GM12872 (cell line): ENCODE data around the gene NOS1.

ENCODE experiments used
- CTCF ChIP-seq: IDR thresholded peaks from 3 replicates; pipeline ENCODE4 v1.5.1; 2011; ENCODE audit warnings: low read depth, mild to moderate bottlenecking, low read length, moderate library complexity; ENCODE audit not compliant: insufficient read depth

NOS1 gene

GRCh38 chr12:117339104-117339503 lies 22.3 kb downstream of the NOS1 start:
- TF ChIP-seq CTCF, result no peak

- no peak for TF ChIP-seq CTCF
Observed at GRCh38 chr12:117334855-117335587, 26.4 kb downstream of the NOS1 start.

- no peak for TF ChIP-seq CTCF
Observed at GRCh38 chr12:117334051-117334450, 27.4 kb downstream of the NOS1 start.

GRCh38 chr12:117333331-117333881 lies 28.0 kb downstream of the NOS1 start:
- TF ChIP-seq CTCF, result no peak

GRCh38 chr12:117331691-117332090 lies 29.7 kb downstream of the NOS1 start:
- no peak for TF ChIP-seq CTCF

- TF ChIP-seq CTCF, result no peak
Observed at GRCh38 chr12:117330441-117331113, 30.8 kb downstream of the NOS1 start.

GRCh38 chr12:117329756-117330155 lies 31.7 kb downstream of the NOS1 start:
- no peak for TF ChIP-seq CTCF
